ENCODE measurements around the gene LMX1B. TPM values are rescaled to one million over a fixed set of nuclear protein-coding genes. Genes with fewer than 3 reads are reported as not detected.

Gene LMX1B
- total RNA-seq, 1 experiment from 2014 or later, result 2.6 TPM

- ATAC-seq (no peak), DNase-seq (ENCODE audit: low read depth, low spot score) (no peak)
- BruUV-seq (replicated peaks), result no TSS peak
- H3K27me3 ChIP-seq (ENCODE audit: control insufficient read depth, insufficient read depth, low read length), result no peaks in the 10 kb centered on the region
- H3K27ac ChIP-seq (ENCODE audit: low read length), result no peak overlapping the region
- intact Hi-C loops (cut with micrococcal nuclease; ENCODE audit: unreplicated experiment) (no loop called here), in situ Hi-C loops (cut with HindIII; ENCODE audit: low pct_unique_long_range_greater_than_20kb, low sequenced_read_pairs) (no loop called here)
- no peaks in the 10 kb centered on the region for H3K4me1 ChIP-seq (ENCODE audit: control insufficient read depth, insufficient read depth, low read length)
- POLR2A ChIA-PET, result no interaction called here
- CTCF ChIA-PET, result interaction anchor here (0.6 kb wide), 1 partner anchor 9 kb away, joined by 3 read pairs; no protein-coding TSS in a partner anchor
- no peaks in the 10 kb centered on the region for H3K36me3 ChIP-seq (ENCODE audit: control insufficient read depth, insufficient read depth, low read length)
- no peak overlapping the region for H3K4me3 ChIP-seq (ENCODE audit: low read depth in 2 of 2, low read length in 2 of 2)
- no peak for TF ChIP-seq TCF7L2 (IDR thresholded peaks at IDR 0.05; ENCODE audit: low read depth, low read length)
- TF ChIP-seq REST (IDR thresholded peaks at IDR 0.05; ENCODE audit: insufficient read depth in 1 of 2, low read depth in 2 of 2, low read length in 1 of 2), result no peak
- no peak for TF ChIP-seq SIN3A (IDR thresholded peaks at IDR 0.05; ENCODE audit: borderline replicate concordance, insufficient read depth, low read depth, low read length)
- no peak for TF ChIP-seq CTCF (IDR thresholded peaks at IDR 0.05)
- TF ChIP-seq POLR2AphosphoS5 (IDR thresholded peaks at IDR 0.05; ENCODE audit: low read depth, low read length), result no peak
- H3K9me3 ChIP-seq (ENCODE audit: control insufficient read depth, insufficient read depth, low read depth, low read length), result no peaks in the 10 kb centered on the region
Observed at GRCh38 chr9:126681336-126681735, 67.6 kb downstream of the LMX1B start.

- ChIA-PET POLR2A (no interaction called here), CTCF (no interaction called here)
- no TSS peak for BruUV-seq (replicated peaks)
- in situ Hi-C loops (cut with HindIII; ENCODE audit: low pct_unique_long_range_greater_than_20kb, low sequenced_read_pairs) (no loop called here), intact Hi-C loops (cut with micrococcal nuclease; ENCODE audit: unreplicated experiment) (no loop called here)
- Histone ChIP-seq H3K4me3 (ENCODE audit: low read depth in 2 of 2, low read length in 2 of 2) (no peak overlapping the region), H3K9me3 (ENCODE audit: control insufficient read depth, insufficient read depth, low read depth, low read length) (no peaks in the 10 kb centered on the region), H3K27ac (ENCODE audit: low read length) (no peak overlapping the region), H3K4me1 (ENCODE audit: control insufficient read depth, insufficient read depth, low read length) (no peaks in the 10 kb centered on the region), H3K27me3 (ENCODE audit: control insufficient read depth, insufficient read depth, low read length) (no peaks in the 10 kb centered on the region), H3K36me3 (ENCODE audit: control insufficient read depth, insufficient read depth, low read length) (no peaks in the 10 kb centered on the region)
- DNase-seq (ENCODE audit: low read depth, low spot score) (no peak), ATAC-seq (no peak)
- no peak for TF ChIP-seq CTCF (IDR thresholded peaks at IDR 0.05)
- no peak for TF ChIP-seq TCF7L2 (IDR thresholded peaks at IDR 0.05; ENCODE audit: low read depth, low read length)
- no peak for TF ChIP-seq REST (IDR thresholded peaks at IDR 0.05; ENCODE audit: insufficient read depth in 1 of 2, low read depth in 2 of 2, low read length in 1 of 2)
- no peak for TF ChIP-seq POLR2AphosphoS5 (IDR thresholded peaks at IDR 0.05; ENCODE audit: low read depth, low read length)
- TF ChIP-seq SIN3A (IDR thresholded peaks at IDR 0.05; ENCODE audit: borderline replicate concordance, insufficient read depth, low read depth, low read length), result no peak
Observed at GRCh38 chr9:126682113-126682810, 68.5 kb downstream of the LMX1B start.
